DOHH2 (cell line): Measurements from ENCODE around the gene CCNG2.

ENCODE experiments used
- EZH2phosphoT487 ChIP-seq: fragments of 200-600 bp; sonication (generic); IDR thresholded peaks from 2 replicates; pipeline ENCODE4 v1.6.1; 2017; ENCODE audit warnings: borderline replicate concordance, mild to moderate bottlenecking, antibody characterized with exemption, low read length, moderate library complexity, mixed read lengths
- TF ChIP-seq, protein P1 (sequence below): fragments of 200-600 bp; sonication (generic); IDR thresholded peaks from one replicate; pipeline ENCODE4 v1.5.1; 2014; ENCODE audit warnings: antibody characterized with exemption, mild to moderate bottlenecking, low read depth, low read length; ENCODE audit not compliant: poor library complexity, severe bottlenecking

DNA sequence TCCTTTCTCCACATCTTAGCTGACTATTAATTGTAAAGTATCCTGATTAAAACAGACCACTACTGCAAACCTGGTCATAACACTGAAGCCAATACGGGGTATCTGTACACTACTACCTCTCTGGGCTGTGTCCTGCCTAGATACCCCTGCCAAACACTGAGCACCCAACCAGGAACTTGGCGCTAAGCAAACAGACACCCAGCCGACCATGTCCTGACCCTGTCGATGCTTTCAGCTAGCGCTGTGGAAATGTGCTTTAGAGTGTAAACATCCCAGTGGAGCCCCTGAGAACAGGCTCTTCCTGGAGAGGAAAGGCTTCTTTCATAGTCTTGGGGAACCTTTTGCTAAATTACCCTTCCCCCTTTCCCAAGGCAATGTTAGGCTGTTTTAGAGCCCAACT lies 52.9 kb downstream of the CCNG2 start:
- TF ChIP-seq, protein P1, sequence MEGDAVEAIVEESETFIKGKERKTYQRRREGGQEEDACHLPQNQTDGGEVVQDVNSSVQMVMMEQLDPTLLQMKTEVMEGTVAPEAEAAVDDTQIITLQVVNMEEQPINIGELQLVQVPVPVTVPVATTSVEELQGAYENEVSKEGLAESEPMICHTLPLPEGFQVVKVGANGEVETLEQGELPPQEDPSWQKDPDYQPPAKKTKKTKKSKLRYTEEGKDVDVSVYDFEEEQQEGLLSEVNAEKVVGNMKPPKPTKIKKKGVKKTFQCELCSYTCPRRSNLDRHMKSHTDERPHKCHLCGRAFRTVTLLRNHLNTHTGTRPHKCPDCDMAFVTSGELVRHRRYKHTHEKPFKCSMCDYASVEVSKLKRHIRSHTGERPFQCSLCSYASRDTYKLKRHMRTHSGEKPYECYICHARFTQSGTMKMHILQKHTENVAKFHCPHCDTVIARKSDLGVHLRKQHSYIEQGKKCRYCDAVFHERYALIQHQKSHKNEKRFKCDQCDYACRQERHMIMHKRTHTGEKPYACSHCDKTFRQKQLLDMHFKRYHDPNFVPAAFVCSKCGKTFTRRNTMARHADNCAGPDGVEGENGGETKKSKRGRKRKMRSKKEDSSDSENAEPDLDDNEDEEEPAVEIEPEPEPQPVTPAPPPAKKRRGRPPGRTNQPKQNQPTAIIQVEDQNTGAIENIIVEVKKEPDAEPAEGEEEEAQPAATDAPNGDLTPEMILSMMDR, result no peak
- TF ChIP-seq EZH2phosphoT487, result no peak
